K562 (cell line): ENCODE results near the gene INMT. TPM values are rescaled to one million over a fixed set of nuclear protein-coding genes. Genes with fewer than 3 reads are reported as not detected.

Experiments
- ARID2 ChIP-seq: fragments of 450-650 bp; IDR thresholded peaks from 2 replicates; pipeline ENCODE4 v1.6.1; 2017; ENCODE audit warnings: antibody characterized with exemption, mild to moderate bottlenecking
- GABPB2 ChIP-seq: fragments of 250-450 bp; sonication (Bioruptor Pico); conservative IDR thresholded peaks from 2 replicates; pipeline ENCODE4 v1.5.1; 2021; ENCODE audit warnings: mild to moderate bottlenecking
- HNRNPUL1 ChIP-seq: fragments of 200-400 bp; formaldehyde crosslinking; IDR thresholded peaks from 2 replicates; pipeline ENCODE4 v1.6.1; 2017; ENCODE audit warnings: low read length
- HOXB6 ChIP-seq: fragments of 250-450 bp; sonication (Bioruptor Pico); IDR thresholded peaks from 2 replicates; pipeline ENCODE4 v1.5.1; 2022; ENCODE audit warnings: mild to moderate bottlenecking, borderline replicate concordance
- KLF1 ChIP-seq: fragments of 450-650 bp; IDR thresholded peaks from 2 replicates; pipeline ENCODE4 v1.6.1; 2016; ENCODE audit warnings: missing genetic modification characterization, missing compliant biosample characterization
- MAFF ChIP-seq: IDR thresholded peaks from 2 replicates; pipeline ENCODE4 v1.6.1; 2012; ENCODE audit warnings: low read length, improper control_type of control experiment
- POLR2H ChIP-seq: IDR thresholded peaks from 2 replicates; pipeline ENCODE4 v1.6.1; 2016; ENCODE audit warnings: missing genetic modification characterization, low read depth, mild to moderate bottlenecking, control low read depth, missing compliant biosample characterization, moderate library complexity
- POU5F1 ChIP-seq: fragments of 150-350 bp; IDR thresholded peaks from 2 replicates; pipeline ENCODE4 v1.6.1; 2014; ENCODE audit warnings: borderline replicate concordance, low read length, low read depth, mild to moderate bottlenecking; ENCODE audit not compliant: partially characterized antibody
- REST ChIP-seq, 2 experiments: fragments of 450-650 bp; formaldehyde crosslinking in 1 of 2; IDR thresholded peaks; 2 replicates each; pipeline versions ENCODE4 v1.4.0 to v1.6.1; 2014 to 2020; ENCODE audit warnings: mild to moderate bottlenecking in 2 of 2, borderline replicate concordance in 1 of 2, low read depth in 1 of 2
- SNIP1 ChIP-seq: fragments of 450-650 bp; IDR thresholded peaks from 2 replicates; pipeline ENCODE4 v1.7.1; 2017; ENCODE audit warnings: low read depth, mild to moderate bottlenecking
- SNRNP70 ChIP-seq: fragments of 200-400 bp; formaldehyde crosslinking; optimal IDR thresholded peaks from 2 replicates; pipeline ENCODE3; 2017; ENCODE audit warnings: low read depth, low read length
- SP2 ChIP-seq: IDR thresholded peaks from 2 replicates; pipeline ENCODE4 v1.6.1; 2011; ENCODE audit warnings: mild to moderate bottlenecking, low read depth, low read length, moderate library complexity; ENCODE audit not compliant: poor library complexity, severe bottlenecking; ENCODE audit errors: extremely low read depth
- TFE3 ChIP-seq: fragments of 450-650 bp; formaldehyde crosslinking; IDR thresholded peaks from 2 replicates; pipeline ENCODE4 v1.4.0; 2020; ENCODE audit warnings: mild to moderate bottlenecking, mixed read lengths
- ZNF316 ChIP-seq: fragments of 450-650 bp; IDR thresholded peaks from 2 replicates; pipeline ENCODE4 v1.6.1; 2016
- ZNF431 ChIP-seq: sonication (generic); formaldehyde crosslinking; IDR thresholded peaks from 2 replicates; pipeline ENCODE4 v1.8.0; 2022; ENCODE audit warnings: mild to moderate bottlenecking, missing genetic modification reagents
- polyA plus RNA-seq, 8 experiments: library from polyadenylated mRNA; depleted of rRNA in 4 of 8; stranded (reverse) in 5 of 8; unstranded in 3 of 8; fragments of >200 nt; fragmentation: Nextera tagmentation in 2 of 8; fragmentation: Illumina TruSeq in 1 of 8; extraction: Ambion mirVana in 2 of 8; extraction: Trizol in 1 of 8; gene quantifications; 2 replicates each; pipeline versions ENCODE4 v1.2.1 to v1.2.3, GENCODE V29; 2011 to 2014; ENCODE audit warnings: inconsistent platforms in 1 of 8, missing spikeins in 1 of 8
- total RNA-seq, 7 experiments: library from RNA; depleted of rRNA in 6 of 7; stranded (reverse); fragments of >200 nt in 6 of 7; fragmentation: Illumina TruSeq in 2 of 7; extraction: Trizol in 2 of 7; gene quantifications; 2 replicates each; pipeline versions ENCODE4 v1.2.1 to v1.2.3, GENCODE V29; 2011 to 2021; ENCODE audit warnings: low replicate concordance in 1 of 7
- TF ChIP-seq, protein P1 (sequence below), 3 experiments: IDR thresholded peaks in 2 of 3; conservative IDR thresholded peaks in 1 of 3; 2 replicates each; pipeline ENCODE4 v1.5.1; 2011 to 2012; ENCODE audit warnings: low read length in 3 of 3, mild to moderate bottlenecking in 3 of 3, control low read depth in 2 of 3, improper control_type of control experiment in 1 of 3, inconsistent platforms in 1 of 3, low read depth in 1 of 3, mixed read lengths in 1 of 3, moderate library complexity in 1 of 3; ENCODE audit not compliant: insufficient read depth in 2 of 3

Gene INMT
- total and polyA plus RNA-seq, 9 of the 15 experiments (the other 6 are each of a cell fraction or from before 2014, with no cell fraction given), result 0.04 to 0.27 TPM; not detected in 7

DNA sequence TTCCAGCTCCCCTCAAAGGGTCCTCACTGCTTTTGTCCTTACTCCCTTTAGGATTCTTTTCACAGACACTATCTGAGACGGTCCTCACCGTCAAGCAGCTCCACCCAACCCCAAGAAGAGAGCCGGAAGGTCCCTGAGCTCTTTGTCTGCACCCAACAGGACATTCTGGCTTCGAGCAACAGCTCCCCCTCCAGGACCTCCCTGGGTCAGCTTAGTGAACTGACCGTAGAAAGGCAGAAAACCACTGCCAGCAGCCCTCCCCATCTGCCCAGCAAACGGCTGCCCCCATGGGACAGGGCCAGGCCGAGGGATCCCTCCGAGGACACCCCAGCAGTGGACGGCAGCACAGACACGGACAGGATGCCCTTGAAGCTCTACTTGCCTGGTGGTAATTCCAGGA is 39.2 kb downstream of the INMT start (continued):
- TF ChIP-seq REST (IDR thresholded peaks at IDR 0.05; ENCODE audit: borderline replicate concordance) (peak; percentile 55; the same call in 1 of the 2 replicates), REST (CRISPR knock-in tag; IDR thresholded peaks at IDR 0.05; ENCODE audit: low read depth) (no peak), SP2 (no peak), SNIP1 (no peak), ZNF316 (no peak), SNRNP70 (no peak), GABPB2 (CRISPR knock-in tag) (no peak), HNRNPUL1 (no peak), ZNF431 (CRISPR knock-in tag) (no peak), POU5F1 (no peak), ARID2 (no peak), MAFF (no peak), TFE3 (CRISPR knock-in tag) (no peak), KLF1 (tag) (no peak), POLR2H (tag) (no peak), HOXB6 (CRISPR knock-in tag) (no peak)
- TF ChIP-seq, protein P1, sequence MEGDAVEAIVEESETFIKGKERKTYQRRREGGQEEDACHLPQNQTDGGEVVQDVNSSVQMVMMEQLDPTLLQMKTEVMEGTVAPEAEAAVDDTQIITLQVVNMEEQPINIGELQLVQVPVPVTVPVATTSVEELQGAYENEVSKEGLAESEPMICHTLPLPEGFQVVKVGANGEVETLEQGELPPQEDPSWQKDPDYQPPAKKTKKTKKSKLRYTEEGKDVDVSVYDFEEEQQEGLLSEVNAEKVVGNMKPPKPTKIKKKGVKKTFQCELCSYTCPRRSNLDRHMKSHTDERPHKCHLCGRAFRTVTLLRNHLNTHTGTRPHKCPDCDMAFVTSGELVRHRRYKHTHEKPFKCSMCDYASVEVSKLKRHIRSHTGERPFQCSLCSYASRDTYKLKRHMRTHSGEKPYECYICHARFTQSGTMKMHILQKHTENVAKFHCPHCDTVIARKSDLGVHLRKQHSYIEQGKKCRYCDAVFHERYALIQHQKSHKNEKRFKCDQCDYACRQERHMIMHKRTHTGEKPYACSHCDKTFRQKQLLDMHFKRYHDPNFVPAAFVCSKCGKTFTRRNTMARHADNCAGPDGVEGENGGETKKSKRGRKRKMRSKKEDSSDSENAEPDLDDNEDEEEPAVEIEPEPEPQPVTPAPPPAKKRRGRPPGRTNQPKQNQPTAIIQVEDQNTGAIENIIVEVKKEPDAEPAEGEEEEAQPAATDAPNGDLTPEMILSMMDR (IDR thresholded peaks at IDR 0.05 in 2 of 3, conservative IDR thresholded peaks at IDR 0.05 in 1 of 3; ENCODE audit: insufficient read depth in 2 of 3, low read depth in 1 of 3, low read length in 3 of 3), result peak; percentile 32 to 54 (median 52); a peak in 4 of 6 replicates
